Activated T-cell treated with anti-CD3 and anti-CD28 coated beads for 1 hour (primary cell): ENCODE results near the gene CALHM1.
"Not testable (repeated sequence)": the region's sequence is repeated elsewhere in the genome, so short reads cannot be mapped to it uniquely, and the experiment has no call there.

ENCODE experiments used
- DNase-seq: peaks from one replicate; pipeline ENCODE4 v3.0.0-alpha.2; 2020; ENCODE audit warnings: low read depth

The CALHM1 gene, protein sequence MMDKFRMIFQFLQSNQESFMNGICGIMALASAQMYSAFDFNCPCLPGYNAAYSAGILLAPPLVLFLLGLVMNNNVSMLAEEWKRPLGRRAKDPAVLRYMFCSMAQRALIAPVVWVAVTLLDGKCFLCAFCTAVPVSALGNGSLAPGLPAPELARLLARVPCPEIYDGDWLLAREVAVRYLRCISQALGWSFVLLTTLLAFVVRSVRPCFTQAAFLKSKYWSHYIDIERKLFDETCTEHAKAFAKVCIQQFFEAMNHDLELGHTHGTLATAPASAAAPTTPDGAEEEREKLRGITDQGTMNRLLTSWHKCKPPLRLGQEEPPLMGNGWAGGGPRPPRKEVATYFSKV

DNA sequence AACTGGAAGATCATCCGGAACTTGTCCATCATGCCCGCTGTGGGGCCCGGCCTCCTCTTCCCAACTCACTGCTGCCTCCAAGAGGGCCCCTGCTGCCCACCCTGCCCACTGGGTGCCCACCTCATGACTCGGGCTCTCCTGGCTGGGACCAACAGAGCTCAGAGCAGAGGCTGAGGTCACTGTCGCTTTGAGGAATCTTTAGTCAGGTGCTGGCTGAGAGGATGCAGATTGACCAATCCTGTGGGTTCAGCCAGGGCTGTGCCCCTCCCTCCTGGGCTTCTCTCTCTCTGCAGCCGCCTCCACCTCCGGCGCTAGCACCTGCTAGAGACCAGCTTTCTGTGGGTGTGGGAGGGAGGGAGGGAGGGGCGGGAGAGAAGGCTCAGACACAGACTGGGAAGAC, at the start of gene CALHM1:
TSS of gene CALHM1 (minus strand) at position 181 of the 400 bp plus-strand sequence. CDS start at position 32, 149 bp downstream.
- no peak for DNase-seq

DNA sequence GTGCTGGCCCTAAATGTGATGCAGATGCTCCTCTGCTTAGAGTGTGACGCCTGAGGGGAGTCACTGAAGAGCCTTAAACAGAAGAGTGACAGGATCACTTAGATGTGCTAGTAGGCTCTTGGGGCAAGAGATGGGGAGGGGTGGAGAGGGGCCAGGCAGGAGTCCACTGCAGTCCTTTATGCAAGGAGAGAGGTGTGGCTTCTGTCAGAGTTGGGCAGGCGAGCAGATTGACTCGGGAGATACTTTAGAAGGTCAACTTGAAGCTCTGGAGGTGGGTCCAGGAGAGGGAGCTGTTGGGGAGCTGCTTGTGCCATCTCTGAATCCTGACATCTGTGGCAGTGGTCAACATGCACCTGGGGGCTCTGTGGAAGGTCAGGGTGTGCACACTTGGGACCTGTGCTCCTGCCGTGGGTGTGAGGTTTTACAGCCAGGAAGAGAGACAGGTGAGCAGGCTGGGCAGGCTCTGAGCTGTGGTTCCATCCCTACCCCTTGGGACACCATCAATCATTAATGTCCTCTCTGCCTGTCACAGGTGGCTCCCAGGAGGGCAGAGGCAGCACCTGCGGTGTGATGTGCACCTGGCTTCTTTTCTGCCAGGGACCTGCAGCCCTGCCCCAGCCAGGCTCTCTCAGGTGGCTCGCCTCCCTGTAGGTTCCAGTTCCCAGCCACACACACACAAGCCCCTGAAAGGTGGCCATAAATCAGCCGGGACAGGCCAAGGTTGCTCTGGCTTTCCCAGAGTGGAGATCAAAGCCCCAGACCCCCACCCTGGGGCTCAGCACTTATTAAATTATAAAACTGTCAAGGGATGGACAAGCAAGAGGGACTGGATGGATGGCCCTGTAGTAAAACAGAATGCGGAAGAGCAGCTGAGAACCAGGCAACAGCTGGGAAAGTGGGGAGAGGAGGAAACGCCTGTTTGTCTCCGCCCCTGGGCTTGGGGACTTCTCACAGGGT, 48.8 kb upstream of the CALHM1 start:
- DNase-seq, result no peak

DNA sequence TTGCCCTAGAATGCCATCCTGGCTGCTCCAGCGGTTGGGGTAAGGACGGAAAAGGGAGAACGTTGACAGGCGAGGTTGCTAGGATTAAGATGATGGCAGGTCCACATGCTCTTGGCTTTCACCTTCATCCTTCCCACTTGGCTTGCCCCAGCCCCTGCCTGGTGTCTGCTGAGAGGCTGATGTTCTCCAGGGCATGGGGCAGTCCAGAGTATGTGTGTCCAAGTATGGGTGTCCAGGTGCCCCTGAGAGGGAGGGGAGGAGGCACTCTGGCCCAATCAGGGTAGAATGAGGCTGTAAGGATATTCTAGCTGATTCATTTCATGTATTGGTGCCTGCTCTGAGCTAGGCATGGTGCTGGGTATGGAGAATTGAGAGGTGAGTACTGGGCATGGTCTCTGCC, 47.4 kb upstream of the CALHM1 start:
- no peak for DNase-seq

DNA sequence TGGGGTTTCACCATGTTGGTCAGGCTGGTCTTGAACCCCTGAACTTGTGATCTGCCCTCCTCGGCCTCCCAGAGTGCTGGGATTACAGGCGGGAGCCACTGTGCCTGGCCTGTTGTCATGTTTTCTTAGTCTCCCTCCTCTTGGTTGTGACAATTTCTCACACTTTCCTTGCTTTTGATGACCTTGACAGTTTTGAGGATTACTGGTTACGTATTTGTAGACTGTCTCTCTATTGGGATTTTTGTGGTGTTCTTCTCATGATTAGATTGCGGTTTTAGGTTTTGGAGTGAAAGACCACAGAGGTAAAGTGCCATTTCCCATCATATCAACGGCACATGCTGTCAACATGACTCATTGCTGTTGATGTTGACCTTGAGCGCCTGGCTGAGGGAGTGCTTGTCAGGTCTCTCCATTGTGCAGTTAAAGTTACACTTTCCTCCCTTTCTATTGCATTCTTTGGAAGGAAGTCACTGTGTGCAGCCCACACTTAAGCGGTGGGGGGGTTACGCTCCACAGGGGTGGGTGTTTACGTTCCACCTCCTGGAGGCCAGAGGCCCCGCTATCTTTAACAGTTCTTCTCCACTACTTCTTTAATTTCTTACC, 45.6 kb upstream of the CALHM1 start:
- no peak for DNase-seq

DNA sequence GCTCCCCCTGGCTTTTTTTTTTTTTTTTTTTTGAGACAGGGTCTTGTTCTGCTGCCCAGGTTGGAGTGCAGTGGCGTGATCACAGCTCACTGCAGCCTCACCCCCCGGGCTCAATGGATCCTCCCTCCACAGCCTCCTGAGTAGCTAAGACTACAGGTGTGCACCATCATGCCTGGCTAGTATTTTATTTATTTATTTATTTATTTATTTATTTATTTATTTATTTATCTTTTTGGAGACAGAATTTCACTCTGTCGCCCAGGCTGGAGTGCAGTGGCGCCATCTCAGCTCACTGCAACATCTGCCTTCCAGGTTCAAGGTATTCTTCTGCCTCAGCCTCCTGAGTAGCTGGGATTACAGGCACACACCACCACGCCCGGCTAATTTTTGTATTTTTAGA, 45.1 kb upstream of the CALHM1 start:
- not testable (repeated sequence) for DNase-seq

DNA sequence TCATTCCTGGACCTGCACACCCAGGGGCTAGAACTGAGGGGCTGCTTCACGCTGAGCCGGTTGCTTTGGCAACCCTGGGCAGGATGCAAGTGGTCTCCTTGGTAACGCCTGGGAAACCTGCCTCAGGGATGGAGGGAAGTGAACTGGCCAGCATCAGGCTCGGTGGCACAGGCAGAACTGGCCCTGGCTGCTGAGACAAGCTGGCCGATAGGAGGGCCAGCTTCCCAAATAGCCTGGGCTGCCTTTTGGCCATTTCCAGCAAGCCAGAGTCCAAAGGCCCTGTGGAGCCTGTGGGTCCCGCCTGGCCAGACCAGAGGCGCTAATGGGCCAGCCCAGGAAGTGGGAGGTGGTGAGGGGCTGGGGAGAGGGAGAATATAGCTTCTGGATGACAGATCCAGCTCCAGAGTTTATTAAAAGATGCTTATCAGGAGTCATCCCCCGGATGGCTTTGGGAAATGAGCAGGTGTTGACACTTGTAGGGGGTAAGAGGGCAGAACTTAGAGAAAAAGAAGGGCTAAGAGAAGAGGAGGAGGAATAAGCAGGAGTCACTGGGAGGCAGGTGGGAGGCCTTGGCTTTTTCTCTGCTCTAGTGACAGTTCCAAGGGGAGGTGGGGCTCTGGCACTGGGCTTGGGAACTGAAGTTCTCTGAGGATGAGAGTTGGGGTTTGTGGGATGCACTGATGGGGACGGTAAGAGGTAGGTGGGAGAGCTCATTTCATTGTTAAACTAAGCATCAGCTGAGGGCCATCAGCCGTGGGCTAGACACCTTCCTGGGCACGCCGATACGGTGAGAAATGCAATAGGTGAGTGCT, 44.4 kb upstream of the CALHM1 start:
- DNase-seq, result no peak

DNA sequence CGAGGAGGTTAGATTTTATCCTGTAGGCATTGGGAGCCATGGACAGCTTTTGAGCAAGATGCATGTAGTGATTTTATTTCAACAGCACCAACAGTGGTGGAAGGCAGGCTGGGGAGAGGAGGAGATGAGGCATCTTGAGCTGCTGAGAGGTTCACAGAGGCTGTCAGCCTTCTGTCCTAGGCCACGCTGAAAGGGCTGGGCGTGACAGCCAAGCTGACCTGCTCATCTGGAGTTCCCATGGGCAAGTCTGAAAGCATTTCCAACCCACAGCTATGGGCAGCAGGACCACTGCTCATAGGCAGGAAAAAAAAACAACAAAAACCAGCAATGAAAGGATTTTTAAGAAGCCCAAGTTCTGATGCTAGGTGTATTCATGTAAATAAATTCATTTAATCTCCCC, 42.5 kb upstream of the CALHM1 start:
- DNase-seq, result no peak

DNA sequence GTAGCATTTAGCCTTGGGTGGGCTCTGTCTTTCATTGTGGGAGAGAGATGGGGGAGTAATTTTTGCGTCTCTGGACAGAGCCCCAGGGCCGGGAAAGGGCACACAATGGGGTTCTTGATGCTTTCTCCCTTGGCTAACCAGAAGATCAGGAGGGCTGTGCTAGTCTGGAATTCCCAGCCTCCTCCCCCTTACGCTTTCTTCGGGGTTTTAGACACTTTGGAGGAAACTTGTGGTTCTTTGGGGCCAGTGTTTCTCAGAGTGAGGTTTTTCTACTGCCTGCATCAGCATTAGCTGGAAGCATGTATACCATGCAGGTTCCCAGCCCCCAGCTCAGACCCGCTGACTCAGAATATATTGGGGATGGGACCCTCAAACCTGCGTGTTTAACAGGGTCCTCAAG, 41.8 kb upstream of the CALHM1 start:
- DNase-seq, result no peak

DNA sequence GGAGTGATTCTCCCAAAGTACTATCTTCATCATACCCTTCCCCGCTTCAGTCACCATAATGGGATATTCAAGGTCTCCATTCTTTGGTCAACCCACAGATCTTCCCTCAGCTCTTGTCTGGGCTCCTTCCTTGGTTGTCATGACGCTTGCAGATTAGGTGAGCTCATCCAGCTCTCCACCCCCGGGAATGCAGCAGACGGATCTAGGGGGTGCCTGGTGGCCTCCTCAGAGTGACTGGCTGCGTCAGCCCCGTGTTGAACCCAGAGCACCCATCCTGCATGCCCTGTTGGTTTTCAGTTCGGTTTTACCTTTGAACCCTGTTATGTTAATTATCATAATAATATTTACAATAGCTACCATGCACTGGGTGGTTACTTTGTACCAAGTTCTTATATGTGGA, 41.2 kb upstream of the CALHM1 start:
- no peak for DNase-seq

DNA sequence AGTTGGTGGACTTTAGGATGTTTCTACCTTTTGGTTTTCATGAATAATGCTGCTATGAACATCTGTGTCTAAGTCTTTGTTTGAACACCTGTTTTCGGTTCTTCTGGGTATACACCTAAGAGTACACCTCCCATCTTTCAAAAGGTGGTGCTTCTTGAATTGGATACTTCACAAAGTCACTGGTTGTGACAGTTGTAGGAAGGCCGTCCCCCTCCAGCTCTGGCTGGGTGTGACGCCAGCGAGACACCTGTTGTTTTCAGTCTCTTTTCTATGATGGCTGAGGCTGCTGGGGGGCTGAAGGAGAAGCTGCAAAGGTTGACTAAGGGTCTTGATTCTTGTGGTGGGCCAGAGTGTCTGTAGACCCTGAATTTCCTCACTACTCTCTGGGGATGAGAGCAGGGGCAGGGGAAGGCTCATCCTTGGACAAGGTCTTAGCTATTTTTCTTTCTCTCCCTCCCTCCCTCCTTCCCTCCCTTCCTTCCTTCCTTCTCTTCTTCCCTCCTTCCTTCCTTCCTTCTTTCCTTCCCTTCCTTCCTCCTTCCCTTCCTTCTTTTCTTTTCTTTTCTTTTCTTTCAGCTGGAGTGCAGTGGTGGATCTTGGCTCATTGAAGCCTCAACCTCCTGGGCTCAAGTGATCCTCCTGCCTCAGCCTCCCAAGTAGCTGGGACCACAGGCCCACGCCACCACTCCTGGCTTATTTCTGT, 40.4 kb upstream of the CALHM1 start:
- no peak for DNase-seq

DNA sequence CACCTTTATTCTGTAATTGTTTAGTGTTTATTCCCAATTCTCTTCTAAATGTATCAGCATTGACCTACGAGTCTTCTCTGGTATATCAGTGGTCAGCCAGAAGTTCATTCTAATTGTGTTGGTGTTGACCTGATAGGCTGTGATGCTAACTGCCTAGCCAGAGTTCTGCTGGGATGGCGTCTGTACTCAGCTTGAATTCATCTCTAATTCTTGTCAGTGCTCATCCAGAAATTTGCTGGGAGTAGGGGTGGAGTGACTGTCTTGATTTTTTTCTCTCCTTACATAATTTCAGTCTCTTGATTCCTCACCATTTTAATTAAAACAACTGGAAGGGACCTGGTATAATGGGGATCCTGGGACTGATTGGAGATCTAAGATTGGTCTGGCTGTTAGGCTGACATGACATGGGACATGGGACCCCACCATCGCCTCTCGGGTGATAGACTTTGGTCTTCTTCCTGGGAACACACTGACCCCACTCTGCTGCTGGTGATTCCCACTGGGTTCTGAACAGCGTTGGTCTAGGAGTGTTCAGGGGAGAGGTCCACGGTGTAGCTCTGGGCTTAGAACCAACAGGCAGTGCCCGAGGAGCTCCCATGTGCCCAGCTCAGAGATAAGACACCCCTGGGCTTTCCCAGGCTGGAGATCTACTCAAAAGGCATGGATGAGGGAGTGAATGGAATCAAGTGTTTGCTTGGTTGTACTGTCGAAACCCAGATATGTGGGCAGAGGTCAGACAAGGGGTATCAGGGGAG, 38.6 kb upstream of the CALHM1 start:
- DNase-seq, result no peak

DNA sequence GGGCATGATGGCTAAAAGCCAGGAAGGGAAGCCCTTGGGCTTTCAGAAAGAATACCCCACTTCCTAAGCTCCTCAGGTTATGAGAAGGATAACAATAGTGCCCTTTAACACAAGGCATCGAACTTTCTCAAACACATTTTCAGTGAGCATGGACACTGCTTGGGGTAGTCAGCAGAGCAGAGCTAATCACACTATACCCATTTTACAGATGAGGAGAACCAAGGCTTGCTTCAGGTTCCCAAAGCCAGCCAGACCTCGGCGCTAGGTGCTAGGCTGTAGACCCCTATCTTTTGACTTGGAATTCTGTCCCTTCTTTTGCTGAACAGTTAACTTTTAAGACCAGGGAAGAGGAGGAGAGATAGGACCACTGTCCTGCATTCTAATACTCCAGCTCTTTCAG, 36.6 kb upstream of the CALHM1 start:
- no peak for DNase-seq

DNA sequence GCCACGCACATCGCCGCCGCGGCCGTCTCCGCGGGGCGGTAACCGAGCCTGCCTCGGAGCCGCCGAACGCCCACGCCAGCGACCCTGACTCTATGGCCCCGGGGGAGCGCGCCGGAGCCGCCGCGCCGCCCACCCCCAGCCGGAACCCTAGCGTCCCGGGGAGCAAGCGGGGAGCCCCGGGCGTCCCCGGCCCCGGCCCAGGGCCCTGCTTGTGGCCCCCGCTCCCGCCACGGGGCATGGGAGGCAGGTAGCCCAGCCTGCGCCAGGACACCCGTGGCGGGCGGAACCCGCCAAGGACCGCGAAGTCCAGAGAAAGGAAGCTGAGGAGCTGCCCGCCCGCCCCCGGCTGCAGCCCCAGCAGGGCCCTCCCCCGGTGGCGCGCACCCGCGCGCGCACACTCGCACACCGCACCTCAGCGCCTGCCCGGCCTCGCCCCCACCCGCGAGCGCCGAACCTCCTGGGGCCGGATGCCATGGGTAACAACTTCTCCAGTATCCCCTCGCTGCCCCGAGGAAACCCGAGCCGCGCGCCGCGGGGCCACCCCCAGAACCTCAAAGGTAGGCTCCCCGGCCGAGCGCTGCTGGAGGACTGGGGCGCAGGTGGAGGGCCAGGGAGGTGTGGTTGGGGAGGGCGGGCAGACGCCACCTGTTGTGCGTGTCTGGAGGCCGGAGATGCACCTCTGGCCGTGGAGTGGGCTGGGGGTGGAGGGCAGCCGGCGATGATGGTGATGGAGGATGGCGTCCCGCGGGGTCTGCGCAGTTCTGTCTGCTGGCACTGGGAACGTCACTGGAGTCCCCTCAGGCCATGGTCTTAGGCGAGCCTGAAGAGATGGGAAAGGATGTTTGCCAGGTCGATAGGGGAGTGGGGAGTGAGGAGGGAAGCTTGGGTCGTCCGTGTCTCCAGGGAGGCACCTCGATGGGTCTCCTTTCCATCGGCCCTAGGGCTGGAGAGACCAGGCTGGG, 35.5 kb upstream of the CALHM1 start:
- no peak for DNase-seq

DNA sequence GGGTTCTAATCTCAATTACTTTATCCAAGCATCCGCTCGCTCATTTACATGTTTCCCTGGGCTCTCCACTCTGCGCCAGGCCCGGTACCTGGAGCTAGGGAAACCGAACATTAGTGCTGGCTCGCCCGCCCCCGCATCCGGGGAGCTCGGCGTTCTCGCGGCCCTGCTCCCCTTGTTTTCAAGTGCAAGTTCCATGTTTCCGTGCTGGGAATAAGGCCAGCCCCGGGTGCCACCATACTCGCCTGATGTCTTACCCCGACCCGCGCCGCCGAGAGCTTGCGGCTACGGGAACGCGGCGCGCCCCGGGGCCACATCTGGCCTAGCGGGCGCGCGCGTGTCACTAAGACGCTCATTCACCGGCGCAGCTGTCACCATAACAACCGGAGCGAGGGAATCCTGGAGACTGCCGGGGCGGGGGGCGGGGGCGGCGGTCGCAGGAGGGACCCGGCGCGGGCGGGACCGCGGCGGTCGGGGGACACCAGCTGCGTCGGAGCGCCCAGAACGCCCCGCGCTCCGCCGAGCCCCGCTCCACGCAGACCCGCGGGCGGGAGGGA, 34.7 kb upstream of the CALHM1 start, which contains the start of gene NEURL1:
TSS of gene NEURL1 (plus strand) at position 344 of the 554 bp plus-strand sequence. CDS start 683 bp downstream, outside the sequence.
- DNase-seq, result no peak

DNA sequence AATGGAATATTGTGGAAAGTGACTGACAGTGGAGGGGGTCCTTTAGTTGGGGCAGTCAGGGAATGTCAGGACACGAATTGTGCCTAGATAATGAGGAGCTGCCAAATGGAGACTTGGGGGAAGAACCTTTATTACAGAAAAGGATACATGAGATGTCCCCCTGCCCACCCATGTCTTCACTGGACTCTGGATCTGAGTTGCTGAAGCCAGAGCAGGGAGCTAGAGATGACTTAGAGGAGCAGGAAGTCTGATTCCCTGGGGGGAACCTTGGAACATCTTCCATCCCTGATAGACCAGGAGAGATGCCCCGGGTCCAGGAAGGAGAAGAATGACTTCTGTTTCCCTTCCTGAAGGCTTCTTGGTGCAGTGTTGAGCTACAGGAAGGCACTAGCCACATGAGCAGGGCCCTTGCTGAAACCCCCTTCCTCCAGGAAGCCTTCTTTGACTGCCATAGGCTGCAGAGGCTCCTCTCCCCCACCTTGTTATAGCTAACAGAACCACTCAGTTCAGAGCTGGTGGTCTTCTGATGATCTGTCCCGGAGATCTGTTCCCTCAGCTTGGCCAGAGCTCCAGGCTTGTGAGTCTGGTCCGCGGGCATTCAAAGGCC, 34.1 kb upstream of the CALHM1 start:
- DNase-seq, result no peak

DNA sequence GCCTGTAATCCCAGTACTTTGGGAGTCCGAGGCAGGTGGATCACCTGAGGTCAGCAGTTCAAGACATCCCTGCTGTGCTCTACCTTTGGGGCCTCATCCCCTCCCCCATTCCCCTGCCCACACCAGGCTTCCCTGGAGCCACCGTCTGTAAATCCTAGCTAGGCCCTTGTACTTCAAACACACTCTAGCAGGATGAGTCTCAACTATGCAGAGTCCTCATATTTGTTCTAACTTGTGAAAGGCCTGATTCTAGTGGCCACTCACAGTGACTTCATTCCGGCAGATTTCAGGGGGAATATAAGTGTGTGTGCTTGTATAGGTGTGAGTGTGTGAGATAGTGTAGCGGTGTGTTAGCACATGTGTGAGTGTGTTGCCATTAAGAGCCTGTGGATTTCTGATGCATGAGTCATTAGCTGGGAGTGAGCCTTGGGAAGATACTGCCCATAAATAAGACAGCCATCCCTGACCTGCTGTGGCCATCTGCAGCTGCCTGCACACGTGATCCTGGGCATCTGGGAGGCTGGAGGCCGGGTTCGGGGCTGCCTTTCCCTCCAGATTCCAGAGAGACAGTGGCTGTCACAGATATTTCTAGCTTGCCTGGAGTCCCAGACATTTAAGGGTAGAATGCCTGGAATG, 33.1 kb upstream of the CALHM1 start:
- DNase-seq, result no peak

DNA sequence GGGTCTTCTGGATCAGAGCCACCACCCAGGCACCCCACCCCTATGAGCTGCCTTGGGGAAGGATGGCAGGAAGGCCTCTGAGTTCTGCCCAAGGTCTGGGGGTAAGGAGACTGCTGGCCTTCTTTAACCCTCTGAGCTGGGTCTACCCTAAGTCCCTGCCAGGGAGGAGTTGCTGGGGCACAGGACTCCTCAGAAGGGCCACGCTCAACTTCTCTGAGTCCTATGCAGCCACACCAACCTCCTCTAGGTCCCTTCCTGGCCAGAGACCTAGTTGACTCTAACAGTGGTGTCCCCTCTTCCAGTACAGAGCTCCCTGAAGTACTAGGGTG, 32.2 kb upstream of the CALHM1 start:
- DNase-seq, result no peak

DNA sequence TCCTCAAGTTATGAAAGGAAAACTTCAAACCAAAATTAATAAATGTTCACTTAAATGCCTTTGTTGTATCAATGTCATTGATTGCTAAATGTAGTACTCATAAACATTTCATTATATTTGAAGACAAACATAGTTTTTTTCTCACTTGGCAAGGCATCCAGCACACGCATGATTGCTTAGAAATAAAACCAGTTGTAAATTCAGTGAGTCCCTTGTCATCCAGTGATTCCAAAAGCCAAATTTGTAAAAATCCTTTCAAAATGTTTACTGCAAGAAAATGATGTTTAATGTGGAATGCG, 28.7 kb upstream of the CALHM1 start:
- DNase-seq, result no peak
